HG03571 (cell line): ENCODE measurements around the gene PASD1.
"Not testable (repeated sequence)": the region's sequence is repeated elsewhere in the genome, so short reads cannot be mapped to it uniquely, and the experiment has no call there.

Experiments
- ATAC-seq: cut with Tn5 transposase; IDR thresholded peaks from one replicate; pipeline ENCODE4 v1.9.1; 2021; ENCODE audit not compliant: unreplicated experiment

Gene PASD1

DNA sequence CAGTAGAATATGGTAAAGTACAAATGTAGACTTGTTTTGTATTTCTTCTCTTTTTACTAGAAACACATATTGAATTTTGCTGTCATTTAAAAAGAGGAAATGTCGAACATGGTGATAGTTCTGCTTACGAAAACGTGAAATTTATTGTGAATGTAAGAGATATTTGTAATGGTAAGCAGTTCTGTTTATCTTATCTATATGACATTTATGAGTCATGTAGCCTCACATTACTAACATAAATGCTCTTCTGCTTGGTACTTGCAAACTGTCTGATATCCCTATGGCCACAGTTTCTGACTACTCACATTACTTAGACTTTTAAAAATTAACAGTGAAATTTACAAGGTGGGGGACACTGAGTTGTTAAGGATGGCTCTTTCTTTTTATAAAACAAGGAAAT, 57.9 kb downstream of the PASD1 start:
- ATAC-seq: no peak

DNA sequence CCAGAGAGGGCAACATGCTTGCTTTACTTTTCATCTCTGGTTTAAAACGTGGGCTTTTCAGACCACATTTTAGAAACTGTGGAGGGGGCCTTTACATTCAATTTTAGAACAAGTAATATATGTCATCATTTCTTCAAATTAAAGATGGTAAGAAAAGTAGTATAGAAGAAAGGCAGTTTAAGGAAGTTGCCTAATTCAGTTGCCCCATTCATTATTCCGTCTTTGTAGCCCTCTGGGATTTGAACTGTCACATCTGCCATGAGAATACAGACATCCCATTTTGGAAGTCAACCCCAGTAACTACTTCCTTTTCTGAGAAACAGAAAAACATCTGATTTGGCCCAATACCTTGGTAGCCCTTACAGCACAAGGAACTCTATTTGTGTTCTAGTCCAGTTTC, 61.2 kb downstream of the PASD1 start:
- no peak for ATAC-seq

GRCh38 chrX:151631822-151632221, 68.3 kb downstream of the PASD1 start:
- no peak for ATAC-seq

DNA sequence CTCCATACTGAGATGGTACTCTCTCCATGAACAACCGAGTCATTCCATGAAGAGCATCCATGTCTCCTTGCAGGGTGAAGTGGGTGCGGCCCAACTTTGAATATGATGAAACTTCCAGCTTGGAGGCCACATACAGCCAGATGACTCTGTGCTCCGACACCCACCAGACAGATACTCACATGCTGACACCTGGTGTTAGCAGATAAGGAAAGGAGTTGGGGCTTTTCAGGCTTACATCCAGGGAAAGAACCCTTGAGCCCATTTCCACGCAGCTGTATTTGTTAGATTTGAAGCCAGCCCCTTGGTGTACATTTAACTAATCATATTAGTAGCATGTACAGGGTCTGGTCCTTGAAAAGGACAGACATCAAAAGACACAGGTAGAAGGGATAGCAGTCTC, 69.7 kb downstream of the PASD1 start:
- no peak for ATAC-seq

DNA sequence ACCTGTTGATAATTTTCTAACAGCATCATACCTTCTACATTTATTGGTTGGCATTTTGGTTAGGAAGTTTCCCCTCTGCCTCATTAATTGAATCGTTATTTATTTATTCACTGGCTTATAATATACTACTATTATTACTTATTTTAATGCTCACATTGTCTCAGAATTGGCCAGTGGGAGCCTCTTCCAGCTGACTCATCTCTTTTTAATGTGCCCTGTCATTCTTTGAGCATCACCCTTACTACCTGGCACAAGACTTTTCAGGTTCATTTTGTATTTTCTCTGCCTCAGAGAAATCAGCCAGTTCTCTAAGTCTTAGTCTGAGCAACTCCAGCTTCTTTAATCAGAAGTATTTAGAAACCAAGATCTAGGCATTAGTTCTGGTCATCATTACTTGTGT, 71.5 kb downstream of the PASD1 start:
- no peak for ATAC-seq

GRCh38 chrX:151641564-151641963, 78.1 kb downstream of the PASD1 start:
- no peak for ATAC-seq

- no peak for ATAC-seq
Observed at GRCh38 chrX:151675121-151675746, 111.8 kb downstream of the PASD1 start.

GRCh38 chrX:151676196-151676595, 112.7 kb downstream of the PASD1 start:
- ATAC-seq: no peak

DNA sequence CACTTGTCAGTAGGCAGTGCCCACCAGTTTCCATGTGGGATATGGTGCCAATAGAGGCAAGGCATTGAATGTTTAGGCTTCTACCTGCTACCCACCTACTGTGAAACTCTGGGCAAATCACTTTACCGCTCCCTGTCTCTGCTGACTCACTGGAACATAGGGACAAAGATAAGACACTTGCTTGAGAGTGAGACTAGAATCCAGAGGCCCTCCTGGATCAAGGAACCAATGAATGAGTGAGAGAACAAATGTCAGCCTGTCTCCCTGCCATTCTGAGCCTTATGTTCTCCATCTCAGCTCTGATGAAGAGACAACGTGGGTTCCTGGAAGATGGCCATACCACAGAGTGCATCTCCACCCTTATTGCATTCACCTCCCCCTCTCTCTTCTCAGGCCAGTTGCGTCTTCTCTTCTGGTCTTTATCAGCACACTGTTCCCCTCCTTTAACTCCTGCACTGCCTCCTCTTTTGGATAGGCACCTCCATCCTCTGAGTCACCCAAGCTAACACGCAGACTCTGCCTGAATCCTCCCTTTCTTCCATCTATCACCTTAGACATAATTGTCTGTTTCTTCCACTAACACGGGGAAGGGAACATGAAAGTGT, 116.4 kb downstream of the PASD1 start:
- no peak for ATAC-seq

- ATAC-seq: peak; percentile 72
Observed at GRCh38 chrX:151680805-151681204, 117.3 kb downstream of the PASD1 start.

DNA sequence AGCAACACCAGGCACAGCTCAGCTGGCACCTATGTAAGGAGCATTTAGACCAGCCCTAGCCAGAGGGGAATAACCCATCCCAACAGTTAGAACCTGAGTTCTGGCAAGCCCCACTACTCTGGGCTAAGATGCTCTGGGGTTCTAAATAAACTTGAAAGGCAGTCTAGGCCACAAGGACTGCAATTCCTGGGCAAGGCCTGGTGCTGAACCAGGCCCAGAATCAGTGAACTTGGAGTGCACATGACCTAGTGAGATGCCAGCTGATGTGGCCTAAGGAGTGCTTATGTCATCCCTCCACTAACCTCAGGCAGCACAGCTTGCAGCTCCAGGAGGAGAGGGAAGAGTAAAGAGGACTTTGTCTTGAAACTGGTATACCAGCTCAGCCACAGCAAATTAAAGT, 124.2 kb downstream of the PASD1 start:
- no peak for ATAC-seq

GRCh38 chrX:151688695-151689094, 125.2 kb downstream of the PASD1 start:
- ATAC-seq: no peak

DNA sequence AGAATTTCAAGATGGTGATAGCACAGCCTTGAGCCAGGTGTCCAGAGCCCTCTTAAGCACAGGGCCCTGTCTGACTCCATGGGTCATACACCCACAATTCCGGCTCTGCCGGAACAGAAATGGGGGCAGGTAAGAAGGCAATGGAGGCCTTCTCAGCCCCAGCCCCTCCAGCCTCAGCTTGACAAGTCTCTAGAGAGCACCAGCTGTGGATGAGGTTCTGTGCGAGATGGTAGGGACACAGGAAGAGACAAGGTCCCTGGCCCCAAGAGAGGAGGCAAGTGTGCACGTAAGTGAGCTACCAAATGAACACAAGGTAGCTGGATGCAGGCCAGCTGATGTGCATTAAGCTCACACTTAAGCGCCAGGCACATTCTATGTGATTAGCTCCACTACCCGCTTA, 129.3 kb downstream of the PASD1 start:
- ATAC-seq: no peak

DNA sequence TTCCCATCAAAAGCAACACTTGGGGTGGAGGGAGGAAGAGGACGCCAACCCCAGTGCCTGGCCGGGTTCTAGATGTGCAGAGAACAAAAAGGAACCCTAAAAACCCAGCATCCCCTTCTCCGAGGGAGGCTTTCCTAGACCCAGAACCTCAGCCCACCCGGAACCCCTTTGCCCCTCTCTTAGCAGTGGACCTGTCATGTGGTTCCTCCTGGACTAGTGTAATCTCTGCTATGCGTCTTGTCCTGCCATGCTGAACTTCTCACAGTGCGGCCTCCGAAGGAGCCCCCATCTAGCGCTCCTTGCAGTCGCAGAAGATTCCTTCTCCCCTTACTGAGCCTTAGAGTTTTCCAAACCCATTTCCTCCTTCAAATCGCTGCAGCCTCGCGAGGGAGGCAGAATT, 130.6 kb downstream of the PASD1 start:
- ATAC-seq: no peak

DNA sequence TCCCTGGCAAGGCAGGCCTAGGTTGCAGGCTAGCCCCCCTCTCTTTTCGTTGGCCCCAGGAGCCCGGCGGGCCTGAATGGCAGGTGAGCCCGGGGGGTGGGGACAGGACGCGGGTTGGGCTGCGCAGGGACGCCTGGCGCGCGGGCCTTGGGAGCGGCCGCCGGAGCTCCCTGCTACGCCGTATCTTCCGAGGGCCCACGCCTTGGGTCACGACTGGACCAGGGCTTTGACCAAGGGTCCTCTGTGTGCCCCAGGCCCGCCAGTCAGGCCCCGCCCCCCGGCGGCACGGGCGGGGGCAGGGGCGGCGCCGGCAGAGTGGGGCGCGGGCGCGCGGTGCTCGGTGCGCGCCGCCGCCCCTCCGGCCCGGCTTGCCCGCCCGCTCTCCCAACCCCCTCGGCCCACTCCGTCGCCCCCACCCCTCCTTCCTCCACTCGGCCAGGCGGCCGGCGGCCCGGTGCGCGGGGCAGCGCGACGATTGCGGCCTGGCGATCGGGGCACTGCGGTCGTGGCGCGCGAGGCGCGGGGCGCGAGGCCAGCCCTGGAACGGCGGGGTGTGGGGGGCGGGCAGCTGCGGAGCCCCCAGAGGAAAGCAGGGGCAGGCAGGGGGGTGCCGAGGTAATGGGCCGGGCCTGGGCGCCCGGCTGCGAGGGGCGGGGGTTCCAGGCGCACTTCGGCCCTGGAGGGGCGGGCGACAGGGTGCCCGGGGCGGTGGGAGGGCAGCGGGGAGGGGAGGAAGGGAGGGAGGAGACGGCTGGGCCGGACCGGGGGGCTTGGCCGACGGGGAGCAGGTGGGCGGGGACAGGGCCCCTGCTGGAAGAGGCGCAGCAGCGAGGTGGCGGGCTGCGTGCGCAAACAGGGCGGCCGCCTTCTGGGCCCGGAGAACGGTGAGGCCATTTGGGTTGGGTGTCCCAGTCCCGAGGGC, 131.4 kb downstream of the PASD1 start, which contains the start of gene PRRG3:
Gene PRRG3 (plus strand): TSS at position 798 of the 922 bp plus-strand sequence. CDS start 3,357 bp downstream, outside the sequence.
- ATAC-seq: no peak

DNA sequence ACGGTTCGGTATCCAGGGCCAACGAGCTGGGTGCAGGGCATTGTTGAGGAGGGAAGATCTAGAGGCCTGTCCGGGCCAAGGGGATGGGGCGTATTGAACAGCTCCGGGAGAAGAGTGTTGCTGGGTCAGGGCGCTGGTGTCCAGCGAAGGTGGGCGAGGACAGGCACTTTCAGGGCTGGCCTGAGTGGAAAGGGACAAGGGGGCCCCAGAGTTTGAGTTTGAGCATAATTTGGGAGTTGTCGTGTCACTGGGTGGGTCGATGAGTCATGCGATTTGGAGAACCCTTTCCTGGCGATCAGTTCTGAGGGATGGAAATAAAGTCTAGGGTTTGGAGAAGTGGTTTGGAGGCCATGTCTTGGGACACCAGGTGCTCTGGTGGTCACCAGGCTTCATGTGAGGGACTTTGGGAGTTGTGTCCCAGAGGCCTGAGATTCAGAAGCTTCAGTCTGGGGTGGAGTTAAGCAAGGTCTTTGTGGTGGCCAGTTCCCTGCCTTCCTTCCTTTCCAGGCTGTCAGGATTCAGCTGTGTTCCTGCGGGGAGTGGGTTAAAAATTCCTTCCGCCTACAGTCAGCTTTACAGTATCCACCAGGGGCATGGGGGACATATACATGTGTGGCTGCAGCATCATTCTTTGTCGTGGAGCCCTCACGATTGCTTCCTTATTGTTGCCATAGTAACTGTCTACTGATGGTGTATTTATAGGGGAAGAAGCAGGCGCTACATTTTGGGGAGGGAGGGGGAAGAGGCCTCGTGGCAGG, 132.3 kb downstream of the PASD1 start:
- no peak for ATAC-seq

DNA sequence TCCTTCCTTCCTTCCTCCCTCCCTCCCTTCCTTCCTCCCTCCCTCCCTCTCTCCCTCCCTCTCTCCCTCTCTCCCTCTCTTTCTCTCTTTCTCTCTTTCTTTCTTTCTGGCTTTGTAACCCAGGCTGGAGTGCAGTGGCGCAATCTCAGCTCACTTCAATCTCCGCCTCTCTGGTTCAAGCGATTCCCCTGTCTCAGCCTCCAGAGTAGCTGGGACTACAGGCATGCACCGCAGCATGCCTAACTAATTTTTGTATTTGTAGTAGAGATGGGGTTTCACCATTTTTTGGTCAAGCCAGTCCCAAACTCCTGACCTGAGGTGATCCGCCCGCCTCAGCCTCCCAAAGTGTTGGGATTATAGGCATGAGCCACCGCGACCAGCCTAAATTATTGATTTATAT, 133.6 kb downstream of the PASD1 start:
- not testable (repeated sequence) for ATAC-seq

DNA sequence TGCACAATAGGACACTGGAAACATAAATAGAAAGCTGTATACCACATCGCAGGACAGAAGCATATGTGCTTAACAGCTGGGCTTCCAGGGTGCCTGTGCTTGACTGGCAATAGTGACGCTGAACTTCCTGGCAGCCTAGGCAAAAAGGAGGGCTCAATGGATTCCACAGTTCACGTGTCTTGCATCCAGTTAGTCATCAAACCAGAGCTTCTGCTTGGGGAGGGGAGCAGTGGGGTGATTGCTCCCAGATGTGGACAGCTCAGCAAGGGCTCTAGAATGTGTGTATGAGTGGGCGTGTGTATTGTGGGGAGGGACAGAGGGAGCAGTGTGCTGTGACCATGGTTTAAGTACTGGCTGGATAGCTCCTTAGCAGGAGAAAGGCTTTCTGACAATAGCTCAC, 134.0 kb downstream of the PASD1 start:
- ATAC-seq: no peak

GRCh38 chrX:151698485-151698884, 135.0 kb downstream of the PASD1 start:
- ATAC-seq: no peak

- ATAC-seq: no peak
Observed at GRCh38 chrX:151699746-151700145, 136.3 kb downstream of the PASD1 start.

GRCh38 chrX:151700581-151700980, 137.1 kb downstream of the PASD1 start:
- no peak for ATAC-seq
